Activated T-cell treated with anti-CD3 and anti-CD28 coated beads for 4 hours (primary cell): ENCODE data around the gene ZNF839.
"Not testable (repeated sequence)": the region's sequence is repeated elsewhere in the genome, so short reads cannot be mapped to it uniquely, and the experiment has no call there.

Source experiments
- DNase-seq: peaks from one replicate; pipeline ENCODE4 v3.0.0-alpha.2; 2020

Gene ZNF839

DNA sequence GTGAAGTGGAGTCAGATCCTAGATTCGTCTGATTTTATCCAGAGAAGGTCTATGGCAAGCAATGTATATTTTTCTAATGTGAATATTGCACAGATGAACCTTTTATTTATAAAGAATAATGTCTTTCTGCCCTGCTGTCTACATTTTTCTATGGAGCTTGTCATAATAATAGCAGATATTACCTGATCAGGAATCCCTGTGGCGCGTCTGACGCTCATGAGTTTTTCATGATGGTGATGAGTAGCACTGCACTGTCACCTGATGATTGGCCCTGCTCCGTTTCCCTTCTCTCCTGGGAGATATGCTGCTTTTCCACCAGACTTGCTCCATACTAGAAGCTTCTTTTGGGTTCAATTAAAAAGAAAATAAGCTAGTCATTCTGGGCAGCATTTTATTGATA lies 22.7 kb downstream of the ZNF839 start:
- DNase-seq: no peak

GRCh38 chr14:102344084-102344483 lies 24.5 kb downstream of the ZNF839 start:
- DNase-seq: no peak

DNA sequence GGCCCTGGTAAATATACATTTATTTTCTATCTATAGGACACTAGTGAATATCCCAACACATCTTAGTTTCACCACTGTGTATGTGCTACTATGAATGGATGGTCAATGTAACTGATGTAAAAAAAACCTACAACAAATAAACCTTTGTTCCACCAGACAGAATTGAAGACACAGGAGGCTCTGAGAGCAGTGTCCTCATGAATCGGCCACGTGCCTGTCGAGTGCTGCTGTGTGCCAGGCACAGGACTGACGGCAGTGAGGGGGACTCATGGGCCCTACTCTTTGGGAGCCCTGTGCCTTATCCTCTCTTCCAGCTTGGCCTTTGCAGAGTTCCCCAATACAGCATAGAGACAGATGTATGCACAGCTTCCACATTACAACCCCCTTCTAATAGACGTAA lies 24.9 kb downstream of the ZNF839 start:
- no peak for DNase-seq

DNA sequence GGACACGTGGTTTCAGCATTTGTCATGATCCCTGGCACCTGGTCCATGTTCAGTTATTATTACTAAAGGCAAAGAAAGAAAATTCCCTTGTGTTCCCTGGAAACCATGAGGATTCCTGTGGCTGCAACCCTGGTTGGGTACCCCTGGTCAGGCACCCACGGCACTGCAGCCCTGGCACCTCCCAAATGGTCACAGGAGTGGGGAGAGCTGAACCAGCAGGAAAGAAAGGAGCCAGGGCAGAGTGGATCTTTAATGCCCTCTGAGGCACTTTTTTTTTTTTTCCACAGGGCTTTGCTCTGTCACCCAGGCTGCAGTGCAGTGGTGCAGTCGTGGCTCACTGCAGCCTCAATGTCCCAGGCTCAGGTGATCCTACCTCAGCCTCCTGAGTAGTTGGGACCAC lies 25.7 kb downstream of the ZNF839 start:
- DNase-seq: no peak

GRCh38 chr14:102346645-102347044 lies 27.1 kb downstream of the ZNF839 start:
- DNase-seq: no peak

DNA sequence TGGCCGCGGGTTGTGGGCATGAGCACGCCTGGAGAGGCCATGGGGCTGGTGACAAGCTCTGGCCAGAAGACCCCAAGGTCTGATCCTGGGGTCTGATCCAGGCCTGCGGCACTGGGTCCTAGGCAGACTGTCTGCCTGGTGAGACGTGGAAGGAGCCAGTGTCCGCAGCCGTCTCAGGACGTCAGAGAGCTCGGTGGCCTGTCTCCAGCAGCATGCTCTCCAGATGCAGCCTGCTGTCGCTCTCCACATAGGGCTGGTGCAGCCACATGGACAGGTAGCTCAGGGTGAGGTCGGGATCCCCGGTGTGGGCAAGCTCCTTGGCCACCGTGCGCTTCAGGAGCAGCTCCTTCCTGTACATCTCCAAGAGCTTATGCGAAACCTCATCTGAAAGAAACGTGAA lies 28.8 kb downstream of the ZNF839 start:
- no peak for DNase-seq

DNA sequence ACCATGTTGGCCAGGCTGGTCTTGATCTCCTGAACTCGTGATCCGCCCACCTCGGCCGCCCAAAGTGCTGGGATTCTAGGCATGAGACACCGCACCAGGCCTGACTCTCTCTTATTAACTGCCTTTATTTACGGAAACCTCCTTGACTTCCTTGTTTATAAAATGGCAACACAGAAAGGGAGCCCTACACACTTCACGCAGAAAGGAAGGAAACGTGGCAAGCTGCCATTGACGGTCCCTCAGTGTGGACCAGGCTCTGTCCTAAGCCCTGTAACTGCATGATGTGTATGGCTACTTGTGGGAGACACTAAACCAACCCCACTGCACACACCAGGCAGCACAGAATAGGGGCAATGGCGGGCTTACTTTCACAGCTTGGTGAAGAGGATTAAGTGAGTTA lies 31.5 kb downstream of the ZNF839 start:
- no peak for DNase-seq

DNA sequence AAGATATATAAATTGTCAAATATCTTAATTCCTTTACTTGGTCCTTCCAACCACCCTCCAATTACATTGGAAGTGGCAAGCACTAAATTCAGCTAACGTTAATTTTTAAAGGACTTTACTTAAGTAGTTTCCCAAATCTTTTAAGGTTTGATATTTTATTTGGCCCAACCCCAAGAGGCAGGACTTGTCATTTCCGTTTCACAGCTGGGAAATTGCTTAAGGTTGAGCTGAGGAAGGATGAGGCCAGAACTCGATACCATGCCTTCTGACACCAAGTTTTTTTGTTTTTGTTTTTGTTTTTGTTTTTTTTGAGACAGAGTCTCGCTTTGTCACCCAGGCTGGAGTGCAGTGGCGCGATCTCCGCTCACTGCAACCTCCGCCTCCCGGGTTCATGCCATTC lies 32.0 kb downstream of the ZNF839 start:
- not testable (repeated sequence) for DNase-seq

GRCh38 chr14:102352213-102352612 lies 32.7 kb downstream of the ZNF839 start:
- no peak for DNase-seq

- DNase-seq: no peak
Observed at GRCh38 chr14:102353126-102353619, 33.6 kb downstream of the ZNF839 start.

DNA sequence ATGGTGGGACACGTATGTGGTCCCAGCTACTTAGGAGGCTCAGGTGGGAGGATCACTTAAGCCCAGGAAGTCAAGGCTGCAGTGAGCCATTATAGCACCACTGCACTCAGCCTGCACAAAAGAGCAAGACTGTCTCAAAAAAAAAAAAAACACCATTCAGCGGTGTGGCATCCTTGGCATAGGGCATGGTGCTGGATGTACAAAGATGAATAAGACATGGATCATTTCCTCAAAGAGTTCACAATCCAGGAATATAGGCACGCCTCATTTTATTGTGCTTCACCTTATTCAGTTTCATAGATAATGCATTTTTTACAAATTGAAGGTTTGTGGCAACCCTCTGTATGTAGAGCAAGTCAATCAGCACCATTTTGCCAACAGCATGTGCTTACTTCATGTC lies 36.7 kb downstream of the ZNF839 start:
- DNase-seq: no peak

DNA sequence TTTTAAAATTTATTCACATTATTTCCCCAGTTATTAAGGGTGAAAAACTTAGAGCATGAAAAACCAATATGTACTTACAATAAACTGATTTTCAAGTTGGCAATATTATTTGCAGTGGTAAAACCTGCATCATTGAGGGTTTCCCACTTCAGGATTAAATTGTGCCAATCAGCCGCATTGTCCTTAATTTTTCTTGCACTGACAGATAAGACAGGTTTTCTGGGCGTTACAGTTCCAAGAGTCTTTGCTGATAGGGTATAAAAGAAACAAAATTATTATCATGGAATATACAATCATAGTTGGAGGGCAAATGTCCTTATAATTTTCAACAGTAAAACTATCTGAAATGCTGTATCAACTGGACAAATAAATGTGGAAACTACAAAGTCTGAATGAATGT lies 39.8 kb downstream of the ZNF839 start:
- no peak for DNase-seq

GRCh38 chr14:102360388-102360787 lies 40.8 kb downstream of the ZNF839 start:
- no peak for DNase-seq

DNA sequence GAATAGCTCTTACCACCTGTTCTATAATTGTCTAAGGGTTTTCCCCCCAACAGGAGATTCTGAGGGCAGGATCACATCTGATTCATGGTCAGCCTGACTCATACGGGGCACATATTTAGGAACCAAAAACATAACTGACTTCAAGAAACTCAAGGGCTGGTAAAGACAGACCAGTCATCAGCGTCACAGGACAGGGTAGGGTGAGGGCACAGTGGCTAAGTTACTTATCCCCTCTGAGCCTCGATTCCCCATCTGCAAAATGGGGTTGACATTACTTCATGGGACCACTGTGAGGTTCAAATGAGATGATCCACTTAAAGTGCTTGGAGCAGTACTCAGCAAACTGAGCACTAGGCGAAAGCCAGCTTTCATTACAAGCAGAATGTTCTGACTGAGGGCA lies 42.5 kb downstream of the ZNF839 start:
- DNase-seq: peak; percentile 34

GRCh38 chr14:102362545-102363181 lies 43.1 kb downstream of the ZNF839 start, which contains the start of the genes CINP and TECPR2:
CINP (minus strand) TSS chr14:102362890; CDS start chr14:102362851, 39 bp downstream.
TECPR2 (plus strand) TSS chr14:102362941; CDS start chr14:102376722, 13,781 bp downstream.
- peak; percentile 97 for DNase-seq

- DNase-seq: no peak
Observed at GRCh38 chr14:102363182-102363943, 43.8 kb downstream of the ZNF839 start.

- DNase-seq: no peak
Observed at GRCh38 chr14:102370305-102370809, 50.8 kb downstream of the ZNF839 start.

- no peak for DNase-seq
Observed at GRCh38 chr14:102371361-102371760, 51.8 kb downstream of the ZNF839 start.

- DNase-seq: no peak
Observed at GRCh38 chr14:102373110-102373509, 53.6 kb downstream of the ZNF839 start.

GRCh38 chr14:102374264-102374663 lies 54.7 kb downstream of the ZNF839 start:
- no peak for DNase-seq

DNA sequence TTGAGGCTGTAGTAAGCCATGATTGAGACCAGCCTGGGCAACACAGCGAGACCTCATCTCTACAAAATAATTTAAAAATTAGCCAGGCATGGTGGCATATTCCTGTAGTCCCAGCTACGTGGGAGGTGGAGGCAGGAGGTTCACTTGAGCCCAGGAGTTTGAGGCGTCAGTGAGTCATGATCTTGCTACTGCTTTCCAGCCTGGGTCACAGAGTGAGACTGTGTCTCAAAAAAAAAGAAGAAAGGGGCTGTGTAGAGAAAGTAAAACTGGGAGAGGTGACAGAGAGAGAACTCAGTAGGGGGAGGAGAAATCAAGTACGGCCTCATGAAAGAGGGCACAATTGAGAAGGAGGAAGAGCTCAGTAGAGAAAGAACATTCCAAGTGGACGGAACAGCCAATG lies 55.6 kb downstream of the ZNF839 start:
- no peak for DNase-seq

- DNase-seq: no peak
Observed at GRCh38 chr14:102377696-102378095, 58.1 kb downstream of the ZNF839 start.

DNA sequence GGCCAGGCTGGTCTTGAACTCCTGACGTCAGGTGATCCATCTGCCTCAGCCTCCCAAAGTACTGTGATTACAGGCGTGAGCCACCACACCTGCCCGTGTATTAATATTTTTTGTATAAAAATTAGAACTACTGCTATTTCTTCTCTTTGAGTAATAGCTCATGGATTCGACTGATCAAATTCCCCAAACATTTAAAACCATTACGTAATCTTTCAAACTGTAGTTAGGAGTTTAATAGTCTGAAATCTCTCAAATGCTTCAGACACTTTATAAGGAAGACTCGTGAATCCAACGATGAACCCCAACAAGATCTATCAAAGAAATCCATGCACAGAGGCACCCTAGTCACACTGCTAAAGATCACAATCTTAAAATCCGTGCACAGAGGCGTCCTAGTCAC lies 59.3 kb downstream of the ZNF839 start:
- no peak for DNase-seq

- no peak for DNase-seq
Observed at GRCh38 chr14:102387086-102387485, 67.5 kb downstream of the ZNF839 start.
